SHP77 (cell line): ENCODE measurements around the gene DHRS13.
"Not testable (repeated sequence)": the region's sequence is repeated elsewhere in the genome, so short reads cannot be mapped to it uniquely, and the experiment has no call there.

Source experiments
- DNase-seq, 2 experiments: peaks; one replicate each; lab custom pipeline; 2025; lab: John Stamatoyannopoulos, UW

DHRS13 gene

DNA sequence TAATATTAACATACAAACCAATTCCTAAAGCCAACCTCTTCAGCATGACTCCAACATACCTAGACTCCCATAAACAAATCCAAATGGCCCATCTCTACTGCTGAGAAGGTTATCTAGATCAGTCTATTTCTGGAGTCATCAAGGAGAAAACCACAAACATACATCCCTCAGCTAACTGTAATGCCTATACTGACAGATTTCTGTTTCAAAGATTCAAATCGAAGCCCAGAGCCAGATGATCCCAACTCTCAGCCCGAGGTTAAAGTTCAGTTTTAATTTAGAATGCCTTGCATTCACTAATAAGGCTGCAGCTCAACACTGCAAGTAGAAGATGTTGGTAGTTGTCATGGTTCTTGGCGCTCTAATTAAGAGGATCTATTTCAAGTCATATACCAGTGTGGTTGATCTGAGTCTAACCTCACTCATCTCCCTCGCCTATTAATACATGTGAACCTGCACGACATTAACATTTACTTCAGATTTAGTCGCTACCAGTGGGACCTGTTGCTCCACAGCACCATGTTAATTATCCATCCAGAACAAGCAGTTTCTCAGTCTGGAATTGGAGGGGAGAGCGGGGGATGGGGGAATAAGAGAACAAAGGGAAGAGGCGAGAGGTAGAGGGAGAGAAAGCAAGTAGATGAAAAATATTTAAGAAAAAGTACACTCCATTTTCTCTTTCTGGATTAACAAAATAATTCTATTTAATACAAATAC is 33.0 kb upstream of the DHRS13 start:
- no peak for DNase-seq

DNA sequence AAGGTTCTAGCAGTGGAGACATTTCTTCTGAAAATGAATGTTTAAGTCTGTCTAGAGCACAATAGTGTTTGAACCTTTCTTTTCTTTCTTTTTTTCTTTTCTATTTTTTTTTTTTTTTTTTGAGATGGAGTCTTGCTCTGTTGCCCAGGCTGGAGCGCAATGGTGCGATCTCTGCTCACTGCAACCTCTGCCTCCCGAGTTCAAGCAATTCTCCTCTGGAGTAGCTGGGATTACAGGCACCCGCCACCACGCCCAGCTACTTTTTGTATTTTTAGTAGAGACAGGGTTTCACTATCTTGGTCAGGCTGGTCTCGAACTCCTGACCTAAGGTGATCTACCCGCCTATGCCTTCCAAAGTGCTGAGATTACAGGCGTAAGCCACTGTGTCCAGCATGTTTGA is 31.6 kb upstream of the DHRS13 start:
- not testable (repeated sequence) for DNase-seq

DNA sequence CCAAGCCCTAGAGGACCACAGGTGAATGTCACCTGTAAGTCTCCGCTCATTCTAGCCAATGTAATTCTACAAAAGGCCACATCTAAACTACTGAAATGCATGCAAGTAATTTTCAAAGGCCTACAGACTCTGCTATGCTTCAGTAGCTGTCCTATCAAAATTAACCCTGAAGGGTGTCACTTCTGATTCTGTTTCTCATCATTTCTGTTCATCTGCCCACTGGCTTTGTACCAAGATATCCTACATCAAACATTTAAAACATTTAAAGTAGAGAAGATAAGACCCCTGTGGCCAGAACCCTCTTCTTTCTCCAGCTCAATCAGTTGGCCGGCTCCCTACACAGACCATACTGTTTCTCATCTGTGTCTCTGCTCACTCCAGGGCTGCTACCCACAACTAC is 26.9 kb upstream of the DHRS13 start:
- DNase-seq, result no peak

- DNase-seq, result no peak
Observed at GRCh38 chr17:28928061-28928460, 25.2 kb upstream of the DHRS13 start.

- no peak for DNase-seq
Observed at GRCh38 chr17:28926786-28927185, 23.9 kb upstream of the DHRS13 start.

GRCh38 chr17:28926366-28926765 is 23.5 kb upstream of the DHRS13 start:
- DNase-seq, result no peak

DNA sequence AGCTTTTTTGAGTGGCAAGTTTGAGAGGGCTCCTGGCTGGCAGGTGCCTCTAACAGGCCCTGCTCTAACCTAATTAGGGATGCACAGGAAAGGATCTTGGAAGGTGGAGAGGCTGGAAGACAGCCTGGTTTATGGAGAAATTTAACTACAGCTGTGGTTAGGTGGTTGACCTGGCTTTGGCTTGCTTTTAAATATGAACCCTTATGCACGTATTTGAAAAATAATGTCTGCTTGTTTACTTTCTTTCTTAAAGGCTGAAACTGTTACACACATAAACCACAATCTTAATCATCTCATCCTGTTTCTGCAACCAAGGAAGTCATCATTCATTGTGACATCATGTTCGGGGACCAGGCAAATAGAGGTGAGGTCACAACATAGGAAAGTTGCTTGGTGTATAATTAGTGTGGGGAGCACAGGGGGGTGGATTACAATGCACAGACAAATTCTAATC is 23.1 kb upstream of the DHRS13 start:
- DNase-seq, result no peak

- no peak for DNase-seq
Observed at GRCh38 chr17:28920201-28920600, 17.3 kb upstream of the DHRS13 start.

DNA sequence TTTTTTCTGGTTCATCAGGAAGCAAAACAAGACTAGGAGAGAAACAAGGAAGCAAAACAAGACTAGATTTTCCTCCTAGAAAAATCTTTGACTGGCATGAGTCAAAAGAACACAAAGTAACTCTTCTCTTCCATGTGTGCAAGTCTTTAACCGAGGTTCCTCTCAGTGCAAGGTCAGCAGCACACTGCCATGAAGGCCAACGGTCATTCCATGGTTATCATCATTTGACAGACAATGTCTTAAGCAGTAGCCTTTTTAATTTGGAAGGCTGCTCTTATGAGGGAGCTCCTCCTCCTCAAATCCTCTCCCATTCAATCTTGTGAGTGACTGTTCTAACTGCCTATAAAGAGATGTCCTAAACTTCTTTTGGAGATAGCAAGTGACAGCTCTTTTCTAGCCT is 15.4 kb upstream of the DHRS13 start:
- no peak for DNase-seq

- DNase-seq, result no peak
Observed at GRCh38 chr17:28917465-28917864, 14.6 kb upstream of the DHRS13 start.

DNA sequence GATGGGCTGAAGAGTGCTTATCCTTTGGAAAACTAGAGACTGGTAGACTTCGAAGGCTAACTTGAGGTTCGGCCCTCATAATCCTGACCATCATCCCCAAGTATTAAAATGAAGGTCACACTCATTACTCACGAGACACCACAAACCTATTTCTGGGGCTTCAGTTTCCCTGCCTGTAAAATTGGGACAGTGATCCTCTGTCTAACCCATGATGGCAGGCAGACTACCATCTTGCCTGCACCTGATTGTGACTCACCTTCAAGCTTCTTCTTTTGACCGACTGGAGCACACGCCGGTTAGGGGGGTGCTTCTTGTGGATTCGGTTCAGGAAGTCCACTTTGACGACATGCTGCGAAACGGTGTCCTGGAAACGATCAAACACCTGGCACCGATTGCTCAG is 14.2 kb upstream of the DHRS13 start:
- no peak for DNase-seq

DNA sequence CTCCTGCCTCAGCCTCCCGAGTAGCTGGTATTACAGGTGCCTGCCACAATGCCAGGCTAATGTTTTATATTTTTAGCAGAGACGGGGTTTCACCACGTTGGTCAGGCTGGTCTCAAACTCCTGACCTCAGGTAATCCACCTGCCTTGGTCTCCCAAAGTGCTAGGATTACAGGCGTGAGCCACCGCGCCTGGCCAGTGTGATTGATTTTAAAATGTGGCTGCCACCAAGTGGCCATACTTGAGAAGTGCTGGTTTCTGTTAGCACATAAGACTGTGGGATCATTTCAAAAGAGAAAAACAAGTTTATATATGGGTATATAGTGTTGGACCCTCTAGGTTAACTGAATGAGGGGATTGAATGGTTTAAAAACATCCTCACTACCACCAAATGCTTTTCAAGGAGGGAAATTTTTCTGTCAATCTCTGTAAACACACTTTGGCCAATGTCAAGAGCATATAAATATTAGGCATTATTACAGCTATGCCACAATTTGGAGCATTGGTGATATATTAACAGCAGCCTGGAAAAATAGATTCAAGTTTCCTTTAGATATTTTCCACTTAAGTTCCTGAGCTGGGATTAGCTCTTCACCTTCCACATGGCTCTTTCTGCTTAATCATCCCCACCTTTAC is 13.5 kb upstream of the DHRS13 start:
- peak; percentile 32 to 39 for DNase-seq

DNA sequence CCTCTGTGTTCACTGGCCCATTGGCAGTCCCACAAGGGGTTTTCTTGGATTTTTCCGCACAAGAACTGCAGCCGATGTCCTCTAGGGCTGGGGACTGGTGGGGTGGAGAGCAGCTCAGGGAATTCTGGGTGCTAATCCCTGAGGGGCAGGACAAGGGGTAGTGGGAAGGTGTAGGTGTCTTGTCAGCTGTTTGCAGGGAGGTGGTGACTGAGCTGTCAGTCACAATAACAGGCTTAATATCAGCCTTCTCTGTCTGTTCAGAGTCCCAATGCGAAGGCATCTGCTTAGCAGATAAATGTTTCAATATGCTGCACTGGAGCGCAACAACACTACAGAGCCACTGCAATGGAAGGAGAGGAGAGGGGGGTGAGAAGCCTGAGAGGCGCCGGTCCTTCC is 10.1 kb upstream of the DHRS13 start:
- DNase-seq, result no peak

- no peak for DNase-seq
Observed at GRCh38 chr17:28912281-28912937, 9.5 kb upstream of the DHRS13 start.

DNA sequence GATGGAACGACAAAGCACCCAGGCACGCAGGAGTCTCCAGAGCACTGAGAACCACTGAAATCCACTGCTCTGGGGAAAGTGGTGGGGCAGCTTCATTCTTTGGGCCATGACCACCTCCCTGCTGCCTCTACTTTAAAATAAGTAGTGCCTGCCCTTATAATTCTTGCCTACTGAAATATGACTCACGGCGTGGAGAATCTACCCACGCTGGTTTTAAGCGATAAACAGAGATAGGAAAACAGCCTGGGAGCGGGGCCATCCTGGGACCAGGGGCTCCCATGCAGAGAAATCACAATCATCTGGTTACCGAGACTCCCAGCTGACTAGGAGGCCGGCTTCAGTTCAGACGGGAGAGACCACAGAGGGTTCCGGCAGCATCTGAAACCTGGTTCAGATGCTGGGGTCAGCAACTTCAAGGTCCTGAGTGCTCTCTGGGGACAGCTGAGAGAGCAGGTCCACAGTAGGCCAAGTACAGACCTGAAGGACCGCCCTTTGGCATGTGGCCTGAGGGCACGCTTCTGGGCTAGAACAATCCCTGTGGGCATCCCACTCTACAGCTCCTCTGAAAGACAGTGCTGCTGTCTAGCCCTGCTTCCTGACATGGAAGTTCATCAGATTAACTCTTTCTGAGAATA is 8.6 kb upstream of the DHRS13 start:
- DNase-seq, result no peak

- DNase-seq, result no peak
Observed at GRCh38 chr17:28910534-28910933, 7.7 kb upstream of the DHRS13 start.

DNA sequence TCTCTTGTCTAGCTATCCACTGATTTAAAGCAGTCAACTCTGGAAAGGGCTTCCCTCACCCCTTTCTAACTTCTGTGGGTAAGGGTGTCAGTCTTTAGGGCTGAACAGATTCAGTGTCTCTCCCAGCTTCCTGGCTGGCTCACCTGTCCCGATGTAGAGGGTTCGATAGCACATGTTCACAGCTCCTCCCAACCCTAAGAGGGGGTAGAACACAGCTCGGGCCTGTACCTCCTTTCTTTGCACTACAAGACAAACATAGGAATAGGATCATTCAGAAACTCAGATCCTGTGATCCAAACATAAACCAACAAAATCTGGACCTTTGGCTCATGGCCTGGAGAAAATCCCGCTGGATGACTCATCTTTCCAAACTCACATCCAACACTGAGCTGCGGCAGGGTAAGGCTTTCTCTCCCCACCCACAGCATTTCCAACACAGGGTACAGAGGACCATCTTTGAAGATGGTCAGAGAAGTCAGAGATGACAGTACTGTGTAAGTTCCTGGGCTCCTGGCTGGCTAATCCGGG is 5.8 kb upstream of the DHRS13 start:
- no peak for DNase-seq

DNA sequence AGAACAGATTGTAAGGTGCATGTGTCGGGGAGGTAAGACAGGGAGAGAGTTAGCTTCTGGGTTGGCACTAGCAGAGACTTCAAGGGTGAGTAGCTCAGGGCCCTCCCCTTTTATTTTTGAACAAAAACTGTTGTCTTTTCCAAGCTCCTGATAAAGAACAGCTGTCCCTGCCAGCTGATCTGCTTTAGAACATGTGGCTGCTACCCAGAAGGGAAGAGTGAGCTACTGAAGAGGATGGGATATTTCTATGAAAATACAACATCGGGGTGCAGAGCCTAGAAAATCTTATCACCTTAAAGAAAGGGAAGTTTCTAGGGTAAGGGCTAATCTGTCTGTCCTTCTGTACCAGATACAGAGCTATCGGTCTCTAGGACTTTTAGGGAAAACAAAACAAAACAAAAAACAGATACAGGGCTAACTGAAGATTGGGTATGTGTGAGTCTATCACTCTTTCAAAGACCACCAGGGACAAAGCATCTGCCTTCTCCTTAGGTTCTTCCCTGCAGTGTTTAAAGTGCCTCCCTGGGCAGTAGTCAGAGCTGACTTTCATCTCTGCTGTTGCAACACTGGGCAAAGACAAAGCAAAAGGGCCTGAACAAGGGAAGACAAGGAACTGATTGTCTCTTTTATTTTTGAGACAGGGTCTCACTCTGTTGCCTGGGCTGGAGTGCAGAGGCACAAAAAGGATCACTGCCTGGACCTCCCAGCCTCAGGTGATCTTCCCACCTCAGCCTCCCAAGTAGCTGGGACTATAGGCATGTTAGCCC is 5.0 kb upstream of the DHRS13 start:
- DNase-seq, result no peak

DNA sequence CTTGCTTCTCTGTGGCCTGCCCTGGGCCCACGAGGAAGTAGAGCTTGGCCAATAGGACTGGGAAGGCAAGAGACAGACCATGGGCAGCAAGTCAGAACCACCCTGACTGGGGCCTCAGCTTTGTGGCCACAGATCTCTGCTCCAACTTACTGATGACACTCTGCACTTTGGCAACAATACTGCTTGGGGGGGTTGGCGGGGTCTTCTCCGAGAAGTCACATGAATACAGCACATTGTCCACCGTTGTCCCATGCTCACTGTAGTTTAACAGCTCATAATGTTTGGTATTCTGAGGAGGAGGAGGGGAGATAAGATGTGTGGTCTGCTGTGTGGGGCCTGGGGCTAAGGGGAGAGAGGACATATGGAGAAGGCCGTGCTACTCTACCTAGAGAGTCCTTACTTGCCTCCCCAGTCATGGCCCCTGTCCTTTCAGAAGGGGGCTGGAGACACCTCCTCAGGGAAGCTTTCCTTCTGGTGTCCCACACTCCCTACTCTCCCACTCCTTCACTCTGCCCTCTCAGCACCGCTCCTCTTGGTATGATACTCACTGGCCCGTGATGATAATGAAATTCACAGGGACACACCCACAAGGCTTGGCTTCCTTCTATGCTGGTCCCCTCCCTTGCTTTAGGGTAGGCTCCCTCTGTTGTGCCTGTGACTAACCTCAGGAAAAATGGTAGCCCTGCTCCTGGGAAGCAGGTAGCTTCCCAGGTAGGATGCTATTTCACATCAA is 4.0 kb upstream of the DHRS13 start:
- DNase-seq, result no peak

DNA sequence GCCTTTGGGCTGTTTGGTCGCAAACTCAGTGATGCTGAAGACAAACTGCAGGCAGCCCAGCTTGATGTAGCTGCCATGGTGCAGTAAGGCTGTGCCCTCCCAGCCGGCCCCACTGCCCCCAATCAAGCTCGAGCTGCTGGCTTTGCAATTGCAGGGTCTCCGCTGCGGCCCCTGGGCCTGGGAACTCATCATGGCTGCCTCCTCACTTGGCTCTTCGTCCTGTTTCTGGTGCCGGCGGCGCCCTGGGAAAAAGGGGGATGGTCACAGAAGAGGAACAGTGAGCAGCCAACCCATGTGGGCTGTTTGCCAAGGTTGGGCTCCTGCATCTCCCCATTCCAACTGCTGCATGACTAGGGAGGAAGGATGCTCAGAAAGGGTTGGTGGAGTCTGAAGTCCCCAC is 3.4 kb upstream of the DHRS13 start:
- DNase-seq, result no peak

DNA sequence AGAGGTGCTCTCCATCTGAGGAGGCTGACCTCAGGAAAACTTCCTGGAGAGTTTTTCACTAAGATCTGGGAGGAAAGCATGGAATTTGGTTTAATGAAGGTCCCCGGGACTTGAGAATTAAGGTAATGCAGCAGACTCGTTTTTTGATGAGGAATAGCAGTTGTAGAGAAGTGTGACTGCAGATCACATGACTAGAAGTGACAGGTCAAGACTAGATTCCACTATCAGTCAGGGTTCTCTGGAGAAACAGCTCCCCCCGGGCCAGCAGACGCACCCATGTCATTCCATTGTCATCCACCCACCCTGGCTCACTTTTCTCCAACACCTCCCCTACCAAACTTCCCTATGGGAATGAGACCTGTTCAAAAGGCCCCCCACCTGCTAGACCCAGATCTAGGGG is 1.9 kb upstream of the DHRS13 start:
- DNase-seq, result no peak
